IMR-90 (cell line): Measurements from ENCODE around the gene CCND1. TPM values are rescaled to one million over a fixed set of nuclear protein-coding genes. Genes with fewer than 3 reads are reported as not detected.

ENCODE experiments used
- ATAC-seq: fragments of 200-7000 bp; cut with Tn5 transposase; 2 replicates; pipeline ENCODE4 v1.9.1; 2020; ENCODE audit warnings: low read depth, mild to moderate bottlenecking, moderate library complexity
- BruUV-seq: library from RNA; stranded (reverse); fragments of 400-500 nt; replicated peaks from 2 replicates; lab custom pipeline; 2021; lab: Mats Ljungman, UMichigan
- CTCF ChIA-PET: fragments of 300-600 bp; formaldehyde crosslinking; extraction: SDS; loops from one replicate; lab custom pipeline; 2021; ENCODE audit warnings: antibody characterized with exemption; lab: Yijun Ruan, JAX
- POLR2A ChIA-PET: fragments of 300-600 bp; sonication (Branson Sonifier 250); formaldehyde crosslinking; loops from one replicate; lab custom pipeline; 2022; ENCODE audit warnings: antibody characterized with exemption; ENCODE audit not compliant: unreplicated experiment; lab: Charles Lee
- DNase-seq: peaks from one replicate; pipeline ENCODE4 v3.0.0; 2013
- H2AFZ ChIP-seq: replicated peaks from 2 replicates; pipeline ENCODE3; 2013; ENCODE audit warnings: low read length, mild to moderate bottlenecking; ENCODE audit not compliant: poor library complexity
- H2AK5ac ChIP-seq: 2 replicates; pipeline ENCODE4 v1.6.1; 2013; ENCODE audit warnings: low read depth, low read length, inconsistent platforms
- H2AK9ac ChIP-seq: replicated peaks from 2 replicates; pipeline ENCODE3; 2013; ENCODE audit warnings: mild to moderate bottlenecking, low read depth, low read length, moderate library complexity; ENCODE audit not compliant: poor library complexity
- H2BK120ac ChIP-seq: 2 replicates; pipeline ENCODE4 v1.6.1; 2013; ENCODE audit warnings: low read depth, low read length, inconsistent platforms
- H2BK15ac ChIP-seq: 3 replicates; pipeline ENCODE4 v1.6.1; 2013; ENCODE audit warnings: low read depth, low read length, inconsistent platforms
- H2BK20ac ChIP-seq: 2 replicates; pipeline ENCODE4 v1.6.1; 2013; ENCODE audit warnings: low read depth, mild to moderate bottlenecking, inconsistent platforms, low read length, moderate library complexity
- H2BK5ac ChIP-seq: 2 replicates; pipeline ENCODE4 v1.6.1; 2013; ENCODE audit warnings: mild to moderate bottlenecking, low read depth, low read length, inconsistent platforms; ENCODE audit not compliant: poor library complexity, severe bottlenecking
- H3K14ac ChIP-seq: replicated peaks from 2 replicates; pipeline ENCODE4 v1.6.1; 2013; ENCODE audit warnings: low read depth, low read length, inconsistent platforms
- H3K18ac ChIP-seq: 2 replicates; pipeline ENCODE4 v1.6.1; 2013; ENCODE audit warnings: low read depth, low read length, control low read depth
- H3K23ac ChIP-seq: 2 replicates; pipeline ENCODE4 v1.6.1; 2013; ENCODE audit warnings: low read depth, low read length, inconsistent platforms
- H3K27ac ChIP-seq: 2 replicates; pipeline ENCODE4 v1.5.1; 2013; ENCODE audit warnings: mild to moderate bottlenecking, control low read depth, low read length; ENCODE audit not compliant: insufficient read depth
- H3K27me3 ChIP-seq: 2 replicates; pipeline ENCODE4 v1.6.1; 2013; ENCODE audit warnings: low read length; ENCODE audit not compliant: control insufficient read depth, insufficient read depth
- H3K36me3 ChIP-seq: 2 replicates; pipeline ENCODE4 v1.6.1; 2013; ENCODE audit warnings: low read length, mixed read lengths; ENCODE audit not compliant: control insufficient read depth, insufficient read depth
- H3K4ac ChIP-seq: 2 replicates; pipeline ENCODE4 v1.6.1; 2013; ENCODE audit warnings: low read depth, low read length, inconsistent platforms
- H3K4me1 ChIP-seq: 2 replicates; pipeline ENCODE4 v1.6.1; 2013; ENCODE audit warnings: low read length, mixed read lengths; ENCODE audit not compliant: control insufficient read depth, insufficient read depth
- H3K4me2 ChIP-seq: 2 replicates; pipeline ENCODE4 v1.6.1; 2013; ENCODE audit warnings: low read depth, mild to moderate bottlenecking, control low read depth, low read length, moderate library complexity
- H3K4me3 ChIP-seq: 2 replicates; pipeline ENCODE4 v1.5.1; 2013; ENCODE audit warnings: low read depth, mild to moderate bottlenecking, control low read depth, low read length, moderate library complexity; ENCODE audit not compliant: insufficient read depth
- H3K56ac ChIP-seq: 2 replicates; pipeline ENCODE4 v1.6.1; 2013; ENCODE audit warnings: low read length, inconsistent platforms; ENCODE audit not compliant: insufficient read depth; ENCODE audit errors: extremely low read depth
- H3K79me1 ChIP-seq, 2 experiments: 2 replicates each; pipeline ENCODE4 v1.6.1; 2013; ENCODE audit warnings: low read length in 2 of 2, inconsistent platforms in 1 of 2, low read depth in 1 of 2
- H3K9ac ChIP-seq: 2 replicates; pipeline ENCODE4 v1.6.1; 2013; ENCODE audit warnings: low read depth, low read length, control low read depth
- H3K9me1 ChIP-seq: 2 replicates; pipeline ENCODE4 v1.6.1; 2013; ENCODE audit warnings: low read length, inconsistent platforms; ENCODE audit not compliant: insufficient read depth
- H3K9me3 ChIP-seq: 2 replicates; pipeline ENCODE4 v1.6.1; 2013; ENCODE audit warnings: low read length; ENCODE audit not compliant: control insufficient read depth, insufficient read depth
- H4K20me1 ChIP-seq: 2 replicates; pipeline ENCODE4 v1.6.1; 2013; ENCODE audit warnings: low read length, inconsistent platforms; ENCODE audit not compliant: insufficient read depth
- H4K5ac ChIP-seq: 2 replicates; pipeline ENCODE4 v1.6.1; 2013; ENCODE audit warnings: mild to moderate bottlenecking, low read depth, low read length, control low read depth
- H4K8ac ChIP-seq, 2 experiments: 2 replicates each; pipeline ENCODE4 v1.6.1; 2013; ENCODE audit warnings: low read depth in 2 of 2, low read length in 2 of 2, control low read depth in 1 of 2, inconsistent platforms in 1 of 2
- H4K91ac ChIP-seq: 2 replicates; pipeline ENCODE4 v1.6.1; 2013; ENCODE audit warnings: low read depth, low read length, inconsistent platforms; ENCODE audit not compliant: insufficient read depth
- RCOR1 ChIP-seq: IDR thresholded peaks from 2 replicates; pipeline ENCODE4 v1.6.1; 2012; ENCODE audit warnings: mild to moderate bottlenecking, low read length, improper control_type of control experiment; ENCODE audit not compliant: insufficient replicate concordance
- SMC3 ChIP-seq: fragments of 150-350 bp; IDR thresholded peaks from 2 replicates; pipeline ENCODE4 v1.6.1; 2016; ENCODE audit warnings: low read depth, mild to moderate bottlenecking, antibody characterized with exemption, low read length, moderate library complexity
- WGBS, 2 experiments: methylation state at CpG; one replicate each; pipeline versions ENCODE4 v1.1.5 to v1.1.7; 2013; ENCODE audit warnings: missing lambda C conversion rate in 2 of 2; ENCODE audit not compliant: insufficient read length in 1 of 2; ENCODE audit errors: extremely low coverage in 2 of 2; 5-methylcytosine and 5-hydroxymethylcytosine counted together
- dilution Hi-C: fragments of 300-500 bp; cut with HindIII; formaldehyde crosslinking; loops from one replicate; pipeline ENCODE4 v1.14.3; 2018; ENCODE audit warnings: low sequenced_read_pairs; ENCODE audit not compliant: unreplicated experiment
- in situ Hi-C: fragments of 300-500 bp; cut with MboI; formaldehyde crosslinking; loops from 3 replicates; pipeline ENCODE4 v1.14.3; 2019; ENCODE audit warnings: low sequenced_read_pairs, inconsistent platforms, mixed read lengths
- intact Hi-C: fragments of 100-400 bp; cut with micrococcal nuclease; formaldehyde crosslinking; loops from 2 replicates; pipeline ENCODE4 v1.10.0; 2022
- polyA plus RNA-seq, 3 experiments: library from polyadenylated mRNA; depleted of rRNA; stranded (reverse); fragments of >200 nt; gene quantifications; 2 replicates each; pipeline ENCODE4 v1.2.3, GENCODE V29; 2012; ENCODE audit warnings: low replicate concordance in 1 of 3
- total RNA-seq: library from RNA; depleted of rRNA; stranded (reverse); fragments of >200 nt; gene quantifications from 2 replicates; pipeline ENCODE4 v1.2.3, GENCODE V29; 2012

Gene CCND1
- total and polyA plus RNA-seq, 2 of the 4 experiments (the other 2 are of a cell fraction): 481 to 748 TPM

GRCh38 chr11:69664103-69664775 lies 23.3 kb downstream of the CCND1 start:
- Histone ChIP-seq H2BK120ac (no peak overlapping the region), H3K9me1 (no peaks in the 10 kb centered on the region), H3K18ac (no peak overlapping the region), H2BK5ac (no peak overlapping the region), H3K4ac (no peak overlapping the region), H3K56ac (no peak overlapping the region), H2BK15ac (no peak overlapping the region), H3K14ac (no peak overlapping the region), H3K79me1 (peaks cover 15 to 39% of the 10 kb centered on the region in 2 experiments), H2AK9ac (peak overlapping the region; percentile 24), H4K8ac (no peak overlapping the region), H4K91ac (no peak overlapping the region), H3K4me2 (no peak overlapping the region), H3K9ac (no peak overlapping the region), H3K4me3 (no peak overlapping the region), H2AFZ (peak overlapping the region; percentile 28), H3K27ac (no peak overlapping the region), H2AK5ac (no peak overlapping the region), H3K23ac (no peak overlapping the region), H4K5ac (no peak overlapping the region), H4K20me1 (peaks cover 4% of the 10 kb centered on the region; the same call in 1 of the 2 replicates), H3K27me3 (no peaks in the 10 kb centered on the region), H3K4me1 (peaks cover 2% of the 10 kb centered on the region; the same call in 1 of the 2 replicates), H3K36me3 (peaks cover 34% of the 10 kb centered on the region), H2BK20ac (no peak overlapping the region), H3K9me3 (no peaks in the 10 kb centered on the region)
- dilution Hi-C loops: no loop called here
- intact Hi-C loops: no loop called here
- WGBS, 2 experiments: 99% methylated on average over 12 of the region's 17 CpGs; no CpG with 5 or more reads in 1 of the 2 experiments
- DNase-seq (no peak), ATAC-seq (no peak)
- BruUV-seq: no TSS peak
- in situ Hi-C loops: loop anchor here (25.0 kb wide), 2 partner anchors 727 to 1052 kb away; no protein-coding TSS in a partner anchor
- ChIA-PET CTCF (no interaction called here), POLR2A (no interaction called here)
- TF ChIP-seq RCOR1: no peak
- no peak for TF ChIP-seq SMC3
